Measurements from ENCODE around the gene BLM.

Gene BLM

GRCh38 chr15:90742087-90742486 is 24.9 kb downstream of the BLM start:
- DNase-seq = no peak

- no peak for DNase-seq
Measured at GRCh38 chr15:90743407-90743806, 26.3 kb downstream of the BLM start.

GRCh38 chr15:90744759-90745402 is 27.7 kb downstream of the BLM start:
- no peak for DNase-seq

GRCh38 chr15:90749754-90750153 is 32.6 kb downstream of the BLM start:
- no peak for DNase-seq

DNA sequence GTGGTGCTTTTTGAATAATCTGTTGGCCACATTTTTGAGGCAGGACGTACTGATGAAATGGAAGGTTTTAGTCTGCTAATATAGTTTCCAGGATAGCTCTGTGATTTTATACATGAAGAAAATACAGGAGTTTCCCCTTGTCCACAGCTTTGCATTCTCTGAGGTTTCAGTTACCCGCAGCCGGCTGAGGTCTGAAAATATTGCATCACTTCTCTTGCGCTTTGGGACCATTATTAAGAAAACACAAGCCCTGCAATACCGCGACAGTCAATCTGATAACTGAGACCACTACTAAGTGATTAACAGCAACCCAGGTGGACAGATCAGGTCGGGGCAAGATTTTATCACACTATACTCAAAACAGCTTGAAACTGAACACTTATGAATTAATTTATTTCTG is 33.0 kb downstream of the BLM start:
- DNase-seq = no peak

DNA sequence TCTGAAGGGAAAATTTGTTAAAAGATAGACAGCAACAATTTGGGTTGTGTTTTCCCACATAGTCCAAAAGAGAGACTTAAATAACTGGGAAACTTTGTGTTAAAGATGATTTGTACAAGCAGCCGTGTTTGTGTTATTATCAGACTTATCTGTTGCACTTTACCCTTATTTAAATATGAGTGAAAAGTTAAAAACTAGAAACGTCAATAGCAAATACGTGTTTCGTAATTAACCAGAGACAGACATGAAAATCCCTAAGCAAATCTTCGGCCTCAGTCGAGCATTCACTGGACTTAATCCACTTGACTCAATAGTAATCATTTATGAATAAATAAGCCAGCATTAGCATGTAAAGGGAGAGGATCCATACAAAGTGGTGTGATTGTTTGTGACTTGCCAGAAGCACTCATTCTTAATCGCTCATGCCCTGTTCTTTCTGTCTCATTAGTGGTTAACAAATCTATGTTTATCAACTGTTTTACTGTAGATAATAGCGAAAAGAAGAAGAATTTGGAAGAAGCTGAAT is 34.2 kb downstream of the BLM start:
- no peak for DNase-seq

GRCh38 chr15:90756916-90757315 is 39.8 kb downstream of the BLM start:
- DNase-seq = no peak

DNA sequence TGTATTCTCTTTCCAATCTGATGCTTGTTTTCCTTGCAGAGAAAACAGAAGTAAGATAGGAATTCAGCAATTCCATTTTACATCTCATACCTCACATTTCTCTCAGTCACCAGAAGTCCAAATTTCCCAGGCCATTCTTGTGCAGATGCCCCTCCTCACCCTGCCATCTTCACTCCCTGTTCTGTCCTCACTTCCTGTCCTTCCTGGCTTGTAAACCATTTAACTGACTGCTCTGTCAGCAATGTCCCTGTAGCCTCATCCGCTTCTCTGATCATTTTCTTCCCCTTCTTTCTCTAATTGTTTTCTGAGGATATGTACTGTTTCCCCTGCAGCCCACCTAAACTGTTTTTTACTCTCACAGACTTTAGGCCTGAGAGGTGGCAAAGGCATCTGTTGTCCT is 40.3 kb downstream of the BLM start:
- no peak for DNase-seq

DNA sequence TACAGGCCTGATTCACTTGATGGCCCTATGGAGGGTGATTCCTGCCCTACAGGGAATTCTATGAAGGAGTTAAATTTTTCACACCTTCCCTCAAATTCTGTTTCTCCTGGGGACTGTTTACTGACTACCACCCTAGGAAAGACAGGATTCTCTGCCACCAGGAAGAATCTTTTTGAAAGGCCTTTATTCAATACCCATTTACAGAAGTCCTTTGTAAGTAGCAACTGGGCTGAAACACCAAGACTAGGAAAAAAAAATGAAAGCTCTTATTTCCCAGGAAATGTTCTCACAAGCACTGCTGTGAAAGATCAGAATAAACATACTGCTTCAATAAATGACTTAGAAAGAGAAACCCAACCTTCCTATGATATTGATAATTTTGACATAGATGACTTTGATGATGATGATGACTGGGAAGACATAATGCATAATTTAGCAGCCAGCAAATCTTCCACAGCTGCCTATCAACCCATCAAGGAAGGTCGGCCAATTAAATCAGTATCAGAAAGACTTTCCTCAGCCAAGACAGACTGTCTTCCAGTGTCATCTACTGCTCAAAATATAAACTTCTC is 43.6 kb downstream of the BLM start:
- DNase-seq = no peak

DNA sequence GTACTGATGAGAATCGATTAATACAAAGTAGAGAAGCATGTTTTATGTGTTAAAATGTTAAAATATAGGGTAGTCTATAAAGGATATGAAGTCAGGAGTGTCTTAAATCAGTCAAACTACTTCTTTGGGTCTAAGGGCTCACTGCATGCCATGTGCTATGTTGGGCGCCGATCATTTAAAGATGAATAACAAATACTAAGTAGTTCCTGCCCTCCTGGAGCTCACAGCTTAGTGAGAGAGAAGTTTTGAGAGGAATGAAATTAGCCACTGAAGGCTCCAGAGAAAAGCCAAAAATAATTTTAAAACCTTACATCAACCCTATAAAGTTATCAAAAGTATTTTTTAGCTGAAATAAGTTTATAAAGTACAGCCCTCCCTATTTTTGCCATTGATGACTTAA is 44.5 kb downstream of the BLM start:
- no peak for DNase-seq

DNA sequence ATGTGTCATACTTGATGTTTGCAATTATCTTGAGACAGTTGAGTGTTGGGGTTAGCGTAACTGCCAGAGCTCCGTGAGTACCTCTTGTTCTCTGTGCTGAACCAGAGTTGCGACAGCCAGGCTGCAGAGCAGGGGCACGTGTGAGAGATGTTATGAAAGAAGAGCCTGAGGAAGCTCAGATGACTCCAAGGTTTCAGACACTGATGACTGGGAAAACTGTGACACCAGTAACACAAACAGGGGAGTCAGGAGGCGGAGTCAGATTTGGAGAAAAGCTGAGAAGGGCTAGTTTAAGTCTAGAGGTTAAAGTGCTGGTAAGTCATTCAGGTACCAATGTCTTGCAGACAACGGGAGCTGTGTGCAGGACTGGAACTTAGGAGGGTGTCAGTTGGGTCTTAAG is 45.0 kb downstream of the BLM start:
- no peak for DNase-seq

- DNase-seq = no peak
Measured at GRCh38 chr15:90763366-90764099, 46.4 kb downstream of the BLM start.

DNA sequence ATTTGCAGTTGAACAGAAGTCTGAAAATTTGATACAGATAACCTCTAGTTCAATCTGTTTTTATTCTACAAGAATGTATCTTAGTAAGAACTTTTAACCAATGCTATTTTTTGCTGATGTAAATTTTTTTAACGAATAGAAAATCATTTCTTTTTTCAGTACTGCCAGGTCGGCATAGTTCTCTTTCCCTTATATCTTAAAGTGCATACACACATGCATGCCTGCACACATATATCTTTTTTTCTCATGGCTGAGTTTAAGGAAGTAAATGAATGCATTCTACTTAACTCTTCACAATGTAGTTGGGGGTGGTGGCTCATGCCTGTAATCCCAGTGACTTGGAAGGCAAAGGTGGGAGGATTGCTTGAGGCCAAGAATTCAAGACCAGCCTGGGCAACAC is 48.4 kb downstream of the BLM start:
- no peak for DNase-seq

DNA sequence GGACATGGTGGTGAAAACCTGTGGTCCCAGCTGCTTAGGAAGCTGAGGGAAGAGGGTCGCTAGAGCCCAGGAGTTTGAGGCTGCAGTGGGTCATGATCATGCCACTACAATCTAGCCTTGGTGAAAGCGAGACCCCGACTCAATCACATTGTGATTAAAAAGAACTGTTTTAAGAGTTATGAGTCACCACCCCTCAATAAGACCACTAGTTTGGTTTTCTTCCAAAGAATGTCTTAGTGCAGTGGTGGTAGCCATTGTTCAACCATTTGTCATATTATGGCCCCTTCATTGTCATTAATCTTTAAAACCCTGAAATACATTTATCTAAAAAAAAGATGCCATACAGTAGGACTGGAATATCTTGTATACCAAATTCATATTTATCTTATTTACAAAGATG is 48.8 kb downstream of the BLM start:
- no peak for DNase-seq

- DNase-seq = no peak
Measured at GRCh38 chr15:90769375-90769774, 52.2 kb downstream of the BLM start.

GRCh38 chr15:90773485-90773884 is 56.3 kb downstream of the BLM start:
- no peak for DNase-seq

GRCh38 chr15:90774731-90775514 is 57.8 kb downstream of the BLM start:
- DNase-seq = no peak

GRCh38 chr15:90780916-90781315 is 63.8 kb downstream of the BLM start:
- DNase-seq = no peak

- DNase-seq = no peak
Measured at GRCh38 chr15:90782442-90782841, 65.3 kb downstream of the BLM start.

DNA sequence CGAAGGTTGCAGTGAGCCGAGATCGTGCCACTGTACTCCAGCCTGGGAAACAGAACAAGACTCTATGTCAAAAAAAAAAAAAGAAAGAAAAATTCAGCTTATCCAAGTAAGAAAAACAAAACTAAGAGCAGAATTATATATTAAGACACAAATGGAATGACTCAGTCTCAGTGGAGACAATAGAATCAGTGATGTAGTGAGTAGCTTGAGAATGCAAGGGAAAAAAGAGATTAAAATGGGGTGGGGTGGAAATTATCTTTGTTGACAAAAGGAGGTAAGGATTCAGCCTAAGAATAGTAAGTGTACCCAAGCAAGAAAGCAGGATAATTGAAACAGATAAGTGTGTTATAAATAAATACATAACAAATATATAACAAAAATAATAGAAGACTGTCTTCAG is 70.7 kb downstream of the BLM start:
- no peak for DNase-seq

- DNase-seq = no peak
Measured at GRCh38 chr15:90789462-90789861, 72.3 kb downstream of the BLM start.

DNA sequence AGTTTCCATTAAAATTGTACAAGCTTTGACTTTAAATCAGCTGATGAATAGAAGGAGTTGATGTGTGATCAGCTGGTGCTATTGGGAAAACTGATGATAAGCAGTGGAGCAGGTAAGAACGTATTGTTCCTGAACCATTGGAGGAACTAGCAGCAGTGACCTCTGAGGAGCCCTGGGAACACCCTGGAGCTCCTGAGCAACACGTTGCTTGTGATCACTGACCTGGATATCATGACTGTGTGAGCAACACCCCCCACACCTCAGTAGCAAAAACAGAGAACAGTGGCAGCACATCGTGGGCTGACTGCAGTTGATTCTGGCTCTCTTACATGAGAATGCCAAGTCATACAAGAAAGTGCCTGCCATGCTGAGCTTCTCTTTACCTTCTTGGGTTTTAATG is 72.9 kb downstream of the BLM start:
- DNase-seq = no peak

GRCh38 chr15:90790561-90790960 is 73.4 kb downstream of the BLM start:
- DNase-seq = no peak

DNA sequence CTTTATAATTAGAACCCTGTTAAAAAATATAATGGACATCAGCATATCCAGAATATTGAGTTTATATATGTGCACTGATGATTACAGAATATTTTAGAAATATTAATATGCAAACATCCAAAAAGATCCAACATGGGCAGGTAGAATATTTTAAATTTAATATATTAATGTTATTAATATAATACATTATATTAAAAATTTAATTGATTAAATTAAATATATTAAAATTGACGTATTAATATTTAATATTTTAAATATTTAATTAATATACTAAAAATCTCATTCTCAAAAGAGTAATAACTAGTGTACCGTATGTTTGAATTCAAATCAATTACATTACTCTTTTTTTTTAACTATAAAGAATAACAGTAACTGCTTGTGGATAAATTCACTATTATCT is 77.4 kb downstream of the BLM start:
- DNase-seq = no peak
